PFSK-1 (cell line): Measurements from ENCODE around the gene CREG1.

Source experiments
- POLR2AphosphoS5 ChIP-seq: IDR thresholded peaks from 2 replicates; pipeline ENCODE4 v1.6.1; 2012; ENCODE audit warnings: low read depth, mild to moderate bottlenecking, control low read depth, low read length, moderate library complexity
- TF ChIP-seq, protein P1 (sequence below), 2 experiments: IDR thresholded peaks; 2 replicates each; pipeline versions ENCODE4 v1.6.1 to v1.8.0; 2011 to 2012; ENCODE audit warnings: low read depth in 2 of 2, low read length in 2 of 2, control low read depth in 1 of 2, inconsistent platforms in 1 of 2, mild to moderate bottlenecking in 1 of 2, moderate library complexity in 1 of 2; ENCODE audit not compliant: insufficient read depth in 1 of 2

- TF ChIP-seq, protein P1, sequence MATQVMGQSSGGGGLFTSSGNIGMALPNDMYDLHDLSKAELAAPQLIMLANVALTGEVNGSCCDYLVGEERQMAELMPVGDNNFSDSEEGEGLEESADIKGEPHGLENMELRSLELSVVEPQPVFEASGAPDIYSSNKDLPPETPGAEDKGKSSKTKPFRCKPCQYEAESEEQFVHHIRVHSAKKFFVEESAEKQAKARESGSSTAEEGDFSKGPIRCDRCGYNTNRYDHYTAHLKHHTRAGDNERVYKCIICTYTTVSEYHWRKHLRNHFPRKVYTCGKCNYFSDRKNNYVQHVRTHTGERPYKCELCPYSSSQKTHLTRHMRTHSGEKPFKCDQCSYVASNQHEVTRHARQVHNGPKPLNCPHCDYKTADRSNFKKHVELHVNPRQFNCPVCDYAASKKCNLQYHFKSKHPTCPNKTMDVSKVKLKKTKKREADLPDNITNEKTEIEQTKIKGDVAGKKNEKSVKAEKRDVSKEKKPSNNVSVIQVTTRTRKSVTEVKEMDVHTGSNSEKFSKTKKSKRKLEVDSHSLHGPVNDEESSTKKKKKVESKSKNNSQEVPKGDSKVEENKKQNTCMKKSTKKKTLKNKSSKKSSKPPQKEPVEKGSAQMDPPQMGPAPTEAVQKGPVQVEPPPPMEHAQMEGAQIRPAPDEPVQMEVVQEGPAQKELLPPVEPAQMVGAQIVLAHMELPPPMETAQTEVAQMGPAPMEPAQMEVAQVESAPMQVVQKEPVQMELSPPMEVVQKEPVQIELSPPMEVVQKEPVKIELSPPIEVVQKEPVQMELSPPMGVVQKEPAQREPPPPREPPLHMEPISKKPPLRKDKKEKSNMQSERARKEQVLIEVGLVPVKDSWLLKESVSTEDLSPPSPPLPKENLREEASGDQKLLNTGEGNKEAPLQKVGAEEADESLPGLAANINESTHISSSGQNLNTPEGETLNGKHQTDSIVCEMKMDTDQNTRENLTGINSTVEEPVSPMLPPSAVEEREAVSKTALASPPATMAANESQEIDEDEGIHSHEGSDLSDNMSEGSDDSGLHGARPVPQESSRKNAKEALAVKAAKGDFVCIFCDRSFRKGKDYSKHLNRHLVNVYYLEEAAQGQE (IDR thresholded peaks at IDR 0.05; ENCODE audit: insufficient read depth in 1 of 2, low read depth in 2 of 2, low read length in 2 of 2): no peak
- TF ChIP-seq POLR2AphosphoS5: no peak
Measured at GRCh38 chr1:167511374-167511986, 42.1 kb downstream of the CREG1 start.
